Epidermal melanocyte (primary cell): Measurements from ENCODE around the gene HARBI1.
"Not testable (repeated sequence)": the region's sequence is repeated elsewhere in the genome, so short reads cannot be mapped to it uniquely, and the experiment has no call there.

Experiments used
- DNase-seq: peaks from one replicate; pipeline ENCODE4 v3.0.0; 2011; ENCODE audit warnings: low spot score; ENCODE audit not compliant: insufficient read length

Gene HARBI1

GRCh38 chr11:46597155-46597554 is 19.9 kb downstream of the HARBI1 start:
- no peak for DNase-seq

- no peak for DNase-seq
Measured at GRCh38 chr11:46594785-46595184, 22.2 kb downstream of the HARBI1 start.

- no peak for DNase-seq
Measured at GRCh38 chr11:46594374-46594700, 22.7 kb downstream of the HARBI1 start.

- DNase-seq, result peak; percentile 60
Measured at GRCh38 chr11:46593550-46594373, 23.3 kb downstream of the HARBI1 start, which contains the start of gene AMBRA1. TSS of gene AMBRA1 (minus strand) at chr11:46594023. CDS start at chr11:46548380, 45,643 bp downstream.

- DNase-seq, result no peak
Measured at GRCh38 chr11:46590740-46591605, 26.1 kb downstream of the HARBI1 start.

GRCh38 chr11:46588915-46589314 is 28.1 kb downstream of the HARBI1 start:
- no peak for DNase-seq

GRCh38 chr11:46588131-46588530 is 28.9 kb downstream of the HARBI1 start:
- no peak for DNase-seq

GRCh38 chr11:46583513-46583912 is 33.5 kb downstream of the HARBI1 start:
- DNase-seq, result not testable (repeated sequence)

GRCh38 chr11:46582588-46582987 is 34.4 kb downstream of the HARBI1 start:
- DNase-seq, result no peak

- DNase-seq, result no peak
Measured at GRCh38 chr11:46577058-46577457, 40.0 kb downstream of the HARBI1 start.

GRCh38 chr11:46574656-46575055 is 42.4 kb downstream of the HARBI1 start:
- no peak for DNase-seq

- no peak for DNase-seq
Measured at GRCh38 chr11:46570790-46571398, 46.1 kb downstream of the HARBI1 start.

GRCh38 chr11:46565232-46565840 is 51.7 kb downstream of the HARBI1 start:
- no peak for DNase-seq

- DNase-seq, result no peak
Measured at GRCh38 chr11:46564459-46564858, 52.6 kb downstream of the HARBI1 start.

- no peak for DNase-seq
Measured at GRCh38 chr11:46562527-46562926, 54.5 kb downstream of the HARBI1 start.

GRCh38 chr11:46560300-46560991 is 56.6 kb downstream of the HARBI1 start:
- no peak for DNase-seq

- no peak for DNase-seq
Measured at GRCh38 chr11:46559815-46560214, 57.2 kb downstream of the HARBI1 start.

- DNase-seq, result no peak
Measured at GRCh38 chr11:46557684-46558151, 59.3 kb downstream of the HARBI1 start.

GRCh38 chr11:46555267-46556054 is 61.6 kb downstream of the HARBI1 start:
- no peak for DNase-seq
